Spleen (tissue), 11 donors: ENCODE results near the gene CCDC192. TPM values are rescaled to one million over a fixed set of nuclear protein-coding genes. Genes with fewer than 3 reads are reported as not detected.

Source experiments
- DNase-seq: peaks from one replicate; pipeline ENCODE4 v3.0.0-alpha.2; 2020
- H3K27ac ChIP-seq, 8 donors: fragments of 200-600 bp; sonication (generic) in 7 of 8; 1 replicate in 4 of 8; 2 replicates in 4 of 8; pipeline versions ENCODE4 v1.5.0 to v1.8.0; 2016 to 2021; ENCODE audit warnings: inconsistent platforms in 4 of 8, mild to moderate bottlenecking in 4 of 8, moderate library complexity in 1 of 8
- H3K27me3 ChIP-seq, 7 donors: fragments of 200-600 bp; sonication (generic) in 6 of 7; replicated peaks in 1 of 7; 1 replicate in 4 of 7; 2 replicates in 3 of 7; pipeline versions ENCODE4 v1.5.0 to v1.8.0; 2016 to 2021; ENCODE audit warnings: inconsistent platforms in 3 of 7, mild to moderate bottlenecking in 1 of 7
- H3K36me3 ChIP-seq, 6 donors: fragments of 200-600 bp; sonication (generic) in 5 of 6; 1 replicate in 4 of 6; 2 replicates in 2 of 6; pipeline versions ENCODE4 v1.5.0 to v1.8.0; 2016 to 2021; ENCODE audit warnings: inconsistent platforms in 2 of 6
- H3K4me1 ChIP-seq, 6 donors: fragments of 200-600 bp; sonication (generic) in 5 of 6; 1 replicate in 3 of 6; 2 replicates in 3 of 6; pipeline versions ENCODE4 v1.5.0 to v1.8.0; 2016 to 2021; ENCODE audit warnings: inconsistent platforms in 3 of 6
- H3K4me3 ChIP-seq, 8 donors: fragments of 200-600 bp; sonication (generic) in 7 of 8; 1 replicate in 4 of 8; 2 replicates in 4 of 8; pipeline versions ENCODE4 v1.5.0 to v1.8.0; 2016 to 2021; ENCODE audit warnings: inconsistent platforms in 4 of 8, mild to moderate bottlenecking in 4 of 8, moderate library complexity in 2 of 8
- H3K9me3 ChIP-seq, 8 donors: fragments of 200-600 bp; sonication (generic) in 7 of 8; 1 replicate in 4 of 8; 2 replicates in 4 of 8; pipeline versions ENCODE4 v1.5.0 to v1.8.0; 2016 to 2021; ENCODE audit warnings: inconsistent platforms in 4 of 8
- POLR2A ChIP-seq, 3 donors: fragments of 450-650 bp; IDR thresholded peaks; one replicate each; pipeline ENCODE4 v1.5.1; 2017; ENCODE audit warnings: antibody characterized with exemption in 3 of 3, mild to moderate bottlenecking in 1 of 3
- POLR2AphosphoS5 ChIP-seq, 3 donors: sonication (generic); formaldehyde crosslinking; IDR thresholded peaks; one replicate each; pipeline ENCODE4 v1.5.1; 2017; ENCODE audit warnings: antibody characterized with exemption in 3 of 3
- WGBS, 5 donors: extraction: QIAGEN DNeasy Blood & Tissue Kit in 3 of 5; methylation state at CpG; one replicate each; pipeline versions ENCODE4 v1.1.5 to v1.1.7; 2013 to 2018; 5-methylcytosine and 5-hydroxymethylcytosine counted together
- intact Hi-C: fragments of 100-400 bp; cut with DNase I; formaldehyde crosslinking; loops from one replicate; pipeline ENCODE4 v1.15.0; 2023; ENCODE audit warnings: low total_unique reads
- polyA plus RNA-seq, 3 donors: library from polyadenylated mRNA; stranded (reverse); fragments of 200-250 nt; gene quantifications; one replicate each; pipeline ENCODE4 v1.2.1, GENCODE V29; 2013
- total RNA-seq, 7 donors: library from RNA; depleted of rRNA in 3 of 7; stranded (reverse); fragments of >200 nt in 3 of 7; fragmentation: NEBNext Ultra II Directional in 4 of 7; extraction: Animal tissue kit (Norgen Biotek cat#: 25700) in 4 of 7; gene quantifications; one replicate each; pipeline versions ENCODE4 v1.1.0 to v1.2.1, GENCODE V29; 2016 to 2021
- TF ChIP-seq, protein P1 (sequence below), 11 experiments: fragments of 200-600 bp in 7 of 11; fragments of 450-650 bp in 4 of 11; sonication (generic) in 4 of 11; IDR thresholded peaks in 8 of 11; conservative IDR thresholded peaks in 3 of 11; 1 replicate in 7 of 11; 2 replicates in 4 of 11; pipeline versions ENCODE4 v1.4.0 to v1.8.0; 2016 to 2021; ENCODE audit warnings: antibody characterized with exemption in 11 of 11, inconsistent platforms in 4 of 11, mild to moderate bottlenecking in 1 of 11
- donor health status: healthy with polysubstance abuse.
- donor health status: DM: no; HTN: no; CAD: no; lungs with moderate emphysema.
- donor health status: DM: no; HTN: no; CAD: no.
- donor health status: Bipolar disorder and iron deficiency.
- donor health status: healthy.
- donor health status: DM: no; HTN: no; CAD: no.
- donor health status: DM: yes; HTN: yes; CAD: no.

Gene CCDC192
- total and polyA plus RNA-seq, 10 donors: not detected

DNA sequence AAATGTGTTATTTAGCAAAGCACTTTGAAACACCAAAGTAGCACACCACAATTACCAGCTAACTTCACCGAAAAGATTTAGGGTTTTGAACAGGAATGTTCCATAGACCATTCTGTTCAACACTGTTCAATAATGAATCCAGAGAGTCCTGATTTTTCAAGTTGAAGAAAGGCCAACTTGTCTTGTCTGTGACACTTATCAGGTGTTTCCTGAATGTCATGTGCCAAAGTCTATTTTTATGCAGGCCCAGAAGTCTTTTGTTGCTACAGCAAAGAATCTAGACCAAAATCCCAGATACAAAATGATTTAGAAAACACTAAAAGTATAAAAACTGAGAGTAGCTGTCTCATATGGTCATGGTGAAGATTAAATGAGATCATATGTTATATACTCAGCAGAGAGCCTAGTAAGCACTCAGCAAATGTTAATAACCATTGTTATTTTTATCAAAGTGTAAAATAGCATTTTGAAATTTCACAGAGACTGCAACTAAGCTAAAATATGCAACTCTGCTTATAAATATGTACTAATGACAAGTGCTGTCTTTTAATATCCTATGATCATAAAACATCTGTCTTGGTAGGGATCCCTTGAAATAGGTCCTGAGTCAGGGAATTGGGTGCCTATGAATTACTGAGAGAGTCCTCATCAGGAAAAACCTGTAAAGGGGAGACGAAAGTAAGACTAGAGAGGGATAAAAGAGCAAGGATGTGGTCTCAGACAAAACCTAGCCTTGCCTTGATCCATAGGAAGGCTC is 258.0 kb downstream of the CCDC192 start:
- Histone ChIP-seq H3K4me1 (peaks cover 0 to 31% (median 14%) of the 10 kb centered on the region in 6 donors), H3K4me3 (no peak overlapping the region), H3K36me3 (peaks cover 0 to 13% (median 0%) of the 10 kb centered on the region in 6 donors), H3K27me3 (no peaks in the 10 kb centered on the region), H3K9me3 (peaks cover 0 to 2% (median 0%) of the 10 kb centered on the region in 8 donors), H3K27ac (peak overlapping the region in 3 of 8 donors; percentile 13 to 53 (median 49))
- 76 to 87% (median 79%) methylated on average over 2 of the region's 2 CpGs for WGBS, 5 donors
- intact Hi-C loops: no loop called here
- no peak for DNase-seq
- TF ChIP-seq, protein P1, sequence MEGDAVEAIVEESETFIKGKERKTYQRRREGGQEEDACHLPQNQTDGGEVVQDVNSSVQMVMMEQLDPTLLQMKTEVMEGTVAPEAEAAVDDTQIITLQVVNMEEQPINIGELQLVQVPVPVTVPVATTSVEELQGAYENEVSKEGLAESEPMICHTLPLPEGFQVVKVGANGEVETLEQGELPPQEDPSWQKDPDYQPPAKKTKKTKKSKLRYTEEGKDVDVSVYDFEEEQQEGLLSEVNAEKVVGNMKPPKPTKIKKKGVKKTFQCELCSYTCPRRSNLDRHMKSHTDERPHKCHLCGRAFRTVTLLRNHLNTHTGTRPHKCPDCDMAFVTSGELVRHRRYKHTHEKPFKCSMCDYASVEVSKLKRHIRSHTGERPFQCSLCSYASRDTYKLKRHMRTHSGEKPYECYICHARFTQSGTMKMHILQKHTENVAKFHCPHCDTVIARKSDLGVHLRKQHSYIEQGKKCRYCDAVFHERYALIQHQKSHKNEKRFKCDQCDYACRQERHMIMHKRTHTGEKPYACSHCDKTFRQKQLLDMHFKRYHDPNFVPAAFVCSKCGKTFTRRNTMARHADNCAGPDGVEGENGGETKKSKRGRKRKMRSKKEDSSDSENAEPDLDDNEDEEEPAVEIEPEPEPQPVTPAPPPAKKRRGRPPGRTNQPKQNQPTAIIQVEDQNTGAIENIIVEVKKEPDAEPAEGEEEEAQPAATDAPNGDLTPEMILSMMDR (IDR thresholded peaks at IDR 0.05 in 8 of 11, conservative IDR thresholded peaks at IDR 0.05 in 3 of 11): no peak
- TF ChIP-seq POLR2AphosphoS5 (IDR thresholded peaks at IDR 0.05): no peak
- TF ChIP-seq POLR2A (IDR thresholded peaks at IDR 0.05): no peak

DNA sequence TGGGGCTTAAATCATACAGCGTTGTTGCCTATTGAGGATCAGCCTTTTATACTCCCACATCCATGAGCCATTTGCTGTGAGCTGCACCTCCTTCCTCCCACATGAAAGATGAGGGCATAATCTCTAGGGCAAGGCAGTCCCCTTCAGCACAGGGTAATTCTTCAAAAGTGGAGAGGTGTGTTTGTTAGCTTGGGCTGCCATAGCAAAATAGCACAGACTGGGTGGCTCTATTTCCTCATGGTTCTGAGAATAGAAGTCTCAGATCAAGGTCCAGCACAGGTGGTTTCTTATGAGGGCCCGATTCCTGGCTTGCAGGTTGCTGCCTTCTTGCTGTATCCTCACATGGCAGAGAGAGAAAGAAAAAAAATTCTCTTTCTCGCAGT is 258.6 kb downstream of the CCDC192 start:
- WGBS, 5 donors: 83 to 97% (median 87%) methylated on average over 3 of the region's 3 CpGs
- Histone ChIP-seq H3K4me1 (peaks cover 0 to 31% (median 14%) of the 10 kb centered on the region in 6 donors), H3K27ac (peak overlapping the region in 2 of 8 donors; percentile 49 to 53), H3K9me3 (peaks cover 0 to 6% (median 0%) of the 10 kb centered on the region in 8 donors), H3K4me3 (no peak overlapping the region), H3K36me3 (peaks cover 0 to 13% (median 0%) of the 10 kb centered on the region in 6 donors), H3K27me3 (no peaks in the 10 kb centered on the region)
- TF ChIP-seq POLR2AphosphoS5 (IDR thresholded peaks at IDR 0.05) (no peak), POLR2A (IDR thresholded peaks at IDR 0.05) (no peak)
- TF ChIP-seq, protein P1 (IDR thresholded peaks at IDR 0.05 in 8 of 11, conservative IDR thresholded peaks at IDR 0.05 in 3 of 11): no peak
- intact Hi-C loops: no loop called here
- no peak for DNase-seq

DNA sequence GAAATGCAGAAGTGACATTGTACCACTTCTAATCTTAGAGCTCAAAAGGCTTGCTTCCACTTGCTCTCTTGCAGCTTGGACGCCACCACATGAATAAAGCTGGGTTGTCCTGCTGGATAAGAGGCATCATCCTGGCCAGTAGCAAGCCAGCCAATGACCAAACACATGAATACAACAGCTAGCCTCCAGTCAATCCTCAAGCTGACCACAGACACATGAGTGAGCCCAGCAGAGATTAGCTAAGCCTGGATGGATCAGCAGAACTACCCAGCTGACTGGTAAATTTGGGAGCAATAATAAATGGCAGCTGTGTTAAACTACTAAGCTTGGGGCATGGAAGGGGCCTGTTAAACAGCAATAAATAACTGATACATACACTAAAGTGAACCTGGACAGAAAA is 259.3 kb downstream of the CCDC192 start:
- DNase-seq: no peak
- Histone ChIP-seq H3K36me3 (peaks cover 0 to 16% (median 0%) of the 10 kb centered on the region in 6 donors), H3K9me3 (peaks cover 0 to 6% (median 0%) of the 10 kb centered on the region in 8 donors), H3K27ac (no peak overlapping the region), H3K27me3 (no peaks in the 10 kb centered on the region), H3K4me1 (peaks cover 0 to 31% (median 14%) of the 10 kb centered on the region in 6 donors), H3K4me3 (no peak overlapping the region)
- no peak for TF ChIP-seq POLR2AphosphoS5 (IDR thresholded peaks at IDR 0.05)
- TF ChIP-seq, protein P1 (IDR thresholded peaks at IDR 0.05 in 8 of 11, conservative IDR thresholded peaks at IDR 0.05 in 3 of 11): no peak
- no peak for TF ChIP-seq POLR2A (IDR thresholded peaks at IDR 0.05)
- whole genome bisulfite sequencing, 5 donors: 90 to 100% (median 97%) methylated on average over 1 of the region's 1 CpG
- intact Hi-C loops: no loop called here

DNA sequence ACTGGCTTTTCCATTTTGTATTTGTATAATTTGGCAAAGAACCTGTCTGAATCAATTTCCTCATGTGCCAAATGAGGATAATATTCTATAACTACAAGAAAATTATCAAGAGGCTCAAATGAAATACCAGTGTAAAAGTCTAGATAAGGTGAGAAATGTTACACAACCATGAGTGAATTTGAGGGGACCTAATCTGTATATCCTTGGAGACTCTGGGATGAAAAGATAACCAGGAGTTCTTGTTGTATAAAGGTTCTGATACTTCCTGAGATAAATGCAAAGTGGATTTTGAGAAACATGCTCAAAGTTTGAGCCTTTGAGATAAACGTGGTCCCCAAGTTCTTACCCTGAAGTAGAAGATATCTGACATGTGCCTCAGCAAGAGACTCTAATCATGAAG is 260.0 kb downstream of the CCDC192 start:
- no peaks in the 10 kb centered on the region for H3K27me3 ChIP-seq
- no peak for DNase-seq
- 63 to 86% (median 81%) methylated on average over 1 of the region's 1 CpG for WGBS, 5 donors
- H3K27ac ChIP-seq: no peak overlapping the region
- H3K4me1 ChIP-seq: peaks cover 0 to 31% (median 14%) of the 10 kb centered on the region in 6 donors
- TF ChIP-seq, protein P1 (IDR thresholded peaks at IDR 0.05 in 8 of 11, conservative IDR thresholded peaks at IDR 0.05 in 3 of 11): no peak
- no peak for TF ChIP-seq POLR2A (IDR thresholded peaks at IDR 0.05)
- no peak for TF ChIP-seq POLR2AphosphoS5 (IDR thresholded peaks at IDR 0.05)
- H3K9me3 ChIP-seq: peaks cover 0 to 6% (median 0%) of the 10 kb centered on the region in 8 donors
- intact Hi-C loops: no loop called here
- H3K4me3 ChIP-seq: no peak overlapping the region
- H3K36me3 ChIP-seq: peaks cover 0 to 16% (median 0%) of the 10 kb centered on the region in 6 donors
